GM18907 (cell line): Measurements from ENCODE around the gene FKBP8.
"Not testable (repeated sequence)": the region's sequence is repeated elsewhere in the genome, so short reads cannot be mapped to it uniquely, and the experiment has no call there.

ENCODE experiments used
- ATAC-seq: cut with Tn5 transposase; IDR thresholded peaks from one replicate; pipeline ENCODE4 v1.9.1; 2021; ENCODE audit warnings: mild to moderate bottlenecking, moderate library complexity; ENCODE audit not compliant: unreplicated experiment

Gene FKBP8

DNA sequence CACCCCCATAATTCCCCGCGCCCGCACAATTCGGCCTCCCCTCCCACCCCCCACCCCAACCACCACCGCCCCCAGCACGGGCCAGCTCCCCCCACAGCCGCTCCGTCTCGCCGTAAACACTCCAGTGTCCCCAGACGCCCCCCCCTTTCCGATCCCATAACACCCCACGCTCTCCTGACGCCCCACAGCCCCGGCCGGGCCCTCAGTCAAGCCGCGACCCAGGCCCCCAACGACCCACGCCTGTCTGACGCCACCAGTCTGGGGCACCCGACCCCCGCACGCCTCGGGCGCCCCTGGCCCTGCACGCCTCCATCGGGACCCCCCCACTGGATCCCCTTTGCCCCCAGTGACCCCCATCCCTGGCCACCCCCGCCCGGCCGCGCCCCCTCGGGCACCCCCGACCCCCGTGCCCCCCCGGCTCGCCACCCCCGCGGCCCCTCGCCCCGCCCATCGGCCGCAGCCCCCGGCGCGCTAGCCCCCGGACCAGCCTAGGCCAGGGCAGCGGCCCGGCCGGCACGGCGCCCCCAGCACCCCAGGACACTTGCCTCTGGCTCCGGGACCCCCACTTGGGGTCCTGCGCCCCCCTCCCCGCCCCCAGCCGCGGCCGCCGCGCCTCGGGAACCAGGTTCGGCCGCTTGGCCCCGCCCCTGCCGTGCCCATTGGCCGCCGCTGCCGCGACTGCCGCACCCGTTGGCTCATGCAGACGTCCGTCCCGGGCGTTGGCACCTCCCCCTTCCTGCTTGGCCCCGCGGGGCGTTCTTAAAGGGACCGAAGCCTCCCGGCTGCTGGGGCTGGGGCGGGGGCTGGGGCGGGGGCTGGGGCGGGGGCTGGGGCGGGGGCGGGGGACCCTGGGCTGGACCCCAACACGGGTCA lies at the start of gene FKBP8:
Gene FKBP8, minus strand, starts transcription at position 633 of the 873 bp plus-strand sequence. CDS start 1,603 bp downstream, outside the sequence.
- ATAC-seq, result peak; percentile 92

- not testable (repeated sequence) for ATAC-seq
Observed at GRCh38 chr19:18592732-18593131, 49.4 kb upstream of the FKBP8 start.

DNA sequence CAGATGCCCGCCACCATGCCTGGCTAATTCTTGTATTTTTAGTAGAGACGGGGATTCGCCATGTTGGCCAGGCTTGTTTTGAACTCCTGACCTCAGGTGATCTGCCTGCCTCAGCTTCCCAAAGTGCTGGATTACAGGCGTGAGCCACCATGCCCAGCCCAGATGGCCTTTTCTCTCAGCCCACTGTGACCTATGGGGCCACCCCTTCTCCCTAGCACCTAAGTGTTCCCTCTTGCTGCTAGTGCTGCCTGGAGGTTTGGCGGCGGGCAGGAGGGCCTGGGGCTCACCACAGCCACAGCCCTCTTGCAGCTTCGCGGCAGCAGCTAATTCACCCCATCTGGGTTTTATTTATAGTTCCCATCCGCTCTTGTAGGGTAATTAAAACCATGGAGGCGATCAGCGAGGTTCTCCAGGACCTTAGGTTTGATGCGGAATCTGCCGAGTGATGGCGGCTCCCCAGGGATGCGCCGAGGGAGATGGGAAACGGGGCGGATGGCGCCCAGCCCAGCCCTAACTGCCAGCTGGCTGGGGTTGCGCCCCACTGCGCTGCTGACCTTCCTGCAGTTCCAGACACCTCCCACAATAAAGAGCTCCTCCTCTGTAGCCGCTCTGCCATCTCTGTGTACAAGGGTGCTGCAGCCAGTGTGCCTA lies 48.5 kb upstream of the FKBP8 start:
- no peak for ATAC-seq

DNA sequence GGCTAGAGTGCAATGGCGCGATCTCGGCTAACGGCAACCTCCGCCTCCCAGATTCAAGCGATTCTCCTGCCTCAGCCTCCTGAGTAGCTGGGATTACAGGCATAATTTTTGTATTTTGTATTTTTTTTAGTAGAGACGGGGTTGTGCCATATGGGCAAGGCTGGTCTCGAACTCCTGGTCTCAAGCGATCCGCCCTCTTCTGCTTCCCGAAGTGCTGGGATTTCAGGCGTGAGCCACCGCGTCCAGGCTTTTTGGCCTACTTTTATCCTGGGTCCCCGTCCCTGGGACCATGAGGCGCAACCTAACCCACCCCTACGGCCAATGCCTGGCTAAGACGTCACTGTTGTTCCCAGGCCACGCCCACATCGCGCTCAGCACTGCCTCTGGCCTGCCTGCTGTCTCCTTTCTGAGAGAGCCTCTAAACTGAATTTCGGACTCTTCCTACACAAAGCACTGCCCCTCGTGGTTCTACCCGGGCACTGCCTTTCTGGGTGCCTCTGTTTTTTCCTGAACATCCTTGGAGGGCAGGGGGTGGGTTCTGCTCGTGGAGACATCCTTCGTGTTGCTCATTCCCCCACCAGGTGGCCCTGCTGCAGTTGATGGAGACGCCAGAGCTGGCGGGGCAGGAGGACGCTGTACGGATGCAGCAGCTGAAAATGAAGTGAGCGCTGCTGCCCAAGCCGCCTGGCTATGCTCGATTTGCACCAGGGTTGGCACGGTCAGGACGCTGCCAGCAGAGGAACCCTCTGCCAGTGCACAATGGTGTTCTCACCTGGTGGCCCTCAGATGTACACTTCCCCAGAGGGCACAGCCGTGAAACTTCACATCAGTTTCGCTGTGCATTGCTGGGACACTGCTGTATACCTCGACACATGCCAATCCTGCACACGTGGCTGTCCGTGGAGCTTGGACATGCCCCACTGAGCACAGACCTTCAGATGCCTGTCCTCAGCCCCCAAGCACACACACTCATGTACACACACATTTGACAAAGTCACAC lies 47.2 kb upstream of the FKBP8 start:
- no peak for ATAC-seq

DNA sequence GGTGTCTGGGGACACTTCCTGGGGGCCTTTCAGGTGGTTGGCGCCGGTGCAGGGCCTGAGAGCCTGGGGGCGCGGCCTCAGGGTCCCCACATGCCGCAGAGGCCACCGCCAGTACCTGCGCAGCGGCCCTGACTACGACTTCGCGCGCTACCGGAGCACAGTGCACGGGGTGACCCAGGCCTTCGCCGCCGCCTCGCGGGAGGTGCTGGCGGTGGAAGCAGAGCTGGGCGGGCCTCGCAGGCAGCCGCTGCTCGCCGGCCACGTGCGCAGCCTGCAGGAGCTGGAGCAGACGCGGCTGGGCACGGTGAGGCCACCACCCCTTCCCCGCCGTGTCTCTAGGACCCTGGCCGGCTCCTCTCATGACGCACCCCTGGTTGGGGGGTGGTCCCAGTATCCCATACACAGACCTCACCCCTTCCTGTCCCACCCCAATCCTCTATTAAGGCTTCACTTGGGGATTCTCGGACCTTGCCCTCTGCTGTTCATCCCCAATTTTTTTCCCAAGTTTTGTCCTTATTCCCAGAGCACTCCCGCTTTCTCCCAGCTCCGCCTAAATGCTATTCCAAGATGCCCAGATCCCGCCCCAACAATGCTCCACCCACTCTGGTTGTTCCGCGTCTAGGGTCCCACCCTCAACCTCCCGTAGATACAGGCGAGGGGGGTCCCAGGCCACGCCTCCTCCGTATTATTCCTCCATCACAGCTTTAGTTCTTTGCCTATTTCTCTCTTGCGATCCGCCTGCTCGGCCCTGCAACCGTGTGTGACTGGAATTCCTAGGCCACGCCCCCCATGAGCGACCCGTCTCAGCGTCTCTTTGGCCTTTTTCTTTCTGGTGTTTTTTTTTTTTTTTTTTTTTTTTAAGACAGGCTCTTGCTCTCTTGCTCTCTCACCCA lies 46.3 kb upstream of the FKBP8 start:
- peak; percentile 33 for ATAC-seq

GRCh38 chr19:18588611-18589379 lies 45.4 kb upstream of the FKBP8 start, which contains the start of gene REX1BD:
Gene REX1BD (plus strand): TSS chr19:18588798. CDS start chr19:18588802, 4 bp downstream.
- ATAC-seq, result peak; percentile 70

DNA sequence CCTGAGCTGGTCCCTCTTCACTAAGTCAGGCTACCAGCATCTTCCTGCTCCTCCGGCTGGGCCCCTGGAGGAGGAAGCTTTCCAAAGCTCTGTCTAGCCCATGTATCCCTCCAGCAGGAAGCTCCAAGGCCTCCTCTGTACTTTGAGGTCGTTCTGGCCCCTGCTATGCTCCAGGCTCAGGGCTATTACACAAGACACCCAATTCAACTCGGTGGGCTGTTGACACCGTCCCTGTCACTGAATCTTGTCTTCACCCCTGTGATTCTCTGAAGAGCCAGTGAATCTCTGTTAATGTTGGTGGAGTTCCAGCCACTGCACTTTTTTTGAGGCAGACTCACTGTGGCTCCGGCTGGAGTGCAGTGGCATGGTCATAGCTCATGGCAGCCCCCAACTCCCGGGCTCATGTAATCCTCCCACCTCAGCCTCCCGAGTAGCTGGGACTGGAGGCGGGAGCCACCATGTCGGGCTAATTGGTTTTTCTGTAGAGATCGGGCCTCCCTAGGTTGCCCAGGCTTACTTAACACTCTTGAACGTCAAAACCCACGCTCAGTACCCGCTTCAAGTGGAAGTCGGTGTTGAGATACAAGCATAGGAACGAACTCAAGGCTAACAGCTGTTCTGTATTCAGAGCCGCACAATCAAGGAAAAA lies 44.7 kb upstream of the FKBP8 start:
- ATAC-seq, result peak; percentile 8

DNA sequence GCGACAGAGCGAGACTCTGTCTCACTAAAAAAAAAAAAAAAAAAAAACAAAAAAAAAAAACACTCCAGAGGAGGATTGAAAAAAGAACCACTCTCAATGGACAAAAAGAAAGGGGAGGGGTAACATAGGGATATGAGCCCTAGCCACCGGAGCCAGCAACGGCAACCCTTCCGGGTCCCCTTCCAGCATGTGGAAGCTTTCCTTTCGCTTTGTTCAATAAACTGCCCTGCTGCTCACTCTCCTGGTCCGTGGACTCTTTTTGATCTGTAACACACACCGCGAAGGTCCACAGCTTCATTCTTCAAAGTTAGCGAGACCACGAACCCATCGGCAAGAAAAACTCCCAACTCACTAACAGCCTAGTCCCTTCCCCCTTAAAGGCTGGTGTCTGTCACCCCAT lies 44.2 kb upstream of the FKBP8 start:
- ATAC-seq, result no peak

- no peak for ATAC-seq
Observed at GRCh38 chr19:18586306-18586705, 42.9 kb upstream of the FKBP8 start.

DNA sequence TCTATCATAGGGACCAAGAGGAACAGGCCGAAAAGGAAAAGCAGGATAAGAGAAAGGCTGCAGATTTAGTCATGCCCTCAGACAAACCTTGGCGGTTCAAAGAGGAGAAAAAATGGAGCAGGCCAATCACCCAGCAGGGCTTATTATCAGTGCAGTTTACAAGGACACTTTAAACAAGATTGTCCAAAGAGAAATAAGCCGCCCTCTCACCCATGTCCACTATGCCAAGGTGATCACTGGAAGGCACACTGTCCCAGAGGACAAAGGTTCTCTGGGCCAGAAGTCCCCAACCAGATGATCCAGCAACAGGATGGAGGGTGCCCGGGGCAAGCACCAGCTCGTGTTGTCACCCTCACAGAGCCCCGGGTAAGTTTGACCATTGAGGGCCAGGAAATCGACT lies 36.9 kb upstream of the FKBP8 start:
- no peak for ATAC-seq

GRCh38 chr19:18577365-18577914 lies 34.1 kb upstream of the FKBP8 start:
- ATAC-seq, result no peak

DNA sequence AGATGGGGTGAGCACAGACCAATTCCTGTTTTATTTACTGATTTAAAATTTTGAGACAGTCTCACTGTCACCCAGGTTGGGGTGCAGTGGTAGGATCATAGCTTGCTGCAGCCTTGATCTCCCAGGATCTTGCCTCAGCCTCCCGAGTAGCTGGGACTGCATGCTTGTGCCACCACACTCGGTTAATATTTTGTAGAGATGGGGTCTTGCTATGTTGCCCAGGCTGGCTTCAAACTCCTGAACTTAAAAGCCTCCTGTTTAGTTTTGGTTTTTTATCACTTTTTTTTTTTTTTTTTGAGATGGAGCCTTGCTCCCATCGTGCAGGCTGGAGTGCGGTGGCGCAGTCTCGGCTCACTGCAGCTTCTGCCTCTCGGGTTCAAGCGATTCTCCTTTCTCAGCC lies 33.0 kb upstream of the FKBP8 start:
- no peak for ATAC-seq

- no peak for ATAC-seq
Observed at GRCh38 chr19:18574691-18575291, 31.4 kb upstream of the FKBP8 start.

- peak; percentile 88 for ATAC-seq
Observed at GRCh38 chr19:18571564-18572344, 28.4 kb upstream of the FKBP8 start, which contains the start of gene UBA52. Gene UBA52 (plus strand): TSS chr19:18571857. CDS start chr19:18573301, 1,444 bp downstream.

DNA sequence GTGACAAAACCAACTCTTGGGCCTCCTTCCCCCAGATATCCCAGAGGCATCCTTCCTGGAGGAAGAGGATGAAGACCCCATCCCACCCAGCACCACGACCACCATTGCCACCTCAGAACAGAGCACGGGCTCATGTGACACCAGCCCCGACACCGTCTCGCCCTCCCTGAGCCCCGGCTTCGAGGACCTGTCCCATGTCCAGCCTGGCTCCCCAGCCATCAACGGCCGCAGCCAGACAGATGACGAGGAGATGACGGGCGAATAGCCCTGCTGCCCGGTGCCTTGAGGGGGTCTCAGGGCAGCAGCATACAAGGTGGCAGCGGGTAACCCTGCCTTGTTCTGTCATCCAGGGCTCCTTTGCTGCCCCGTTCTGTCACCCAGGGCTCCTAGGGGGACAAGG lies 25.0 kb upstream of the FKBP8 start:
- no peak for ATAC-seq

- no peak for ATAC-seq
Observed at GRCh38 chr19:18566953-18567352, 23.6 kb upstream of the FKBP8 start.

DNA sequence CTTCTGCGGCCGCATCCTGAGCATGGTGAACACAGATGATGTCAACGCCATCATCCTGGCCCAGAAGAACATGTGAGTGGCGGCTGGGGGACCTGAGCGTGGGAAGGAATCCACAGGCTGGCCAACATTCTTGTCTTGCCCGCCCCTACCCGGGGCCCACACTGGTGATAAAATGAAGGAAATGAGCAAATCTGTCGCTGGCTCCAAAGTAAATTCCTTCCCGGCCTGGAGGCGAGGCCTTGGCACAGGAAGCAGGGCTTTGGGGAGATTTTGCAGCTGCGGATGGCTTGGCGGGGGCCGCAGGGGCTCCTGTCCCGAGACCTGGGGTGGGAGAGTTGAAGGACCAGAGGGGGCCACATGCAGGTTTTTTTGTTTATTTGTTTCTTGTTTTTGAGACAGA lies 18.7 kb upstream of the FKBP8 start:
- no peak for ATAC-seq
